Measurements from ENCODE around the gene ERAS.

GRCh38 chrX:48806081-48806480 lies 20.2 kb upstream of the ERAS start:
- TF ChIP-seq POLR2A (IDR thresholded peaks at IDR 0.05; ENCODE audit: extremely low read depth, insufficient read length) = no peak
- TF ChIP-seq CTCF (IDR thresholded peaks at IDR 0.05; ENCODE audit: low read depth, low read length) = no peak
- TF ChIP-seq MAX (IDR thresholded peaks at IDR 0.05; ENCODE audit: low read depth, low read length) = no peak
- no peak for TF ChIP-seq MYC (IDR thresholded peaks at IDR 0.05; ENCODE audit: low read depth, low read length)
